ENCODE results near the gene IL17D.

IL17D gene

GRCh38 chr13:20686863-20687579 is 16.5 kb upstream of the IL17D start:
- no peak for DNase-seq (ENCODE audit: insufficient read length, low spot score)
- FAIRE-seq: no peak

- DNase-seq (ENCODE audit: insufficient read length, low spot score) (no peak), FAIRE-seq (no peak)
These were observed 14.2 kb upstream of the IL17D start for GRCh38 chr13:20689291-20689690.

GRCh38 chr13:20691616-20692015 is 11.9 kb upstream of the IL17D start:
- DNase-seq (ENCODE audit: insufficient read length, low spot score) (no peak), FAIRE-seq (no peak)

- DNase-seq (ENCODE audit: insufficient read length, low spot score): no peak
- no peak for FAIRE-seq
These were observed 7.4 kb upstream of the IL17D start for GRCh38 chr13:20696073-20696472.

- no peak for FAIRE-seq
- no peak for DNase-seq (ENCODE audit: insufficient read length, low spot score)
These were observed 3.8 kb upstream of the IL17D start for GRCh38 chr13:20699715-20700114.

GRCh38 chr13:20700288-20700687 is 3.2 kb upstream of the IL17D start:
- FAIRE-seq (no peak), DNase-seq (ENCODE audit: insufficient read length, low spot score) (no peak)

GRCh38 chr13:20701461-20701860 is 2.0 kb upstream of the IL17D start:
- DNase-seq (ENCODE audit: insufficient read length, low spot score) (no peak), FAIRE-seq (no peak)

GRCh38 chr13:20702530-20702914 is 977 bp upstream of the IL17D start:
- FAIRE-seq: no peak
- no peak for DNase-seq (ENCODE audit: insufficient read length, low spot score)

- FAIRE-seq: no peak
These were observed 420 bp downstream of the IL17D start for GRCh38 chr13:20703780-20704458.

GRCh38 chr13:20704459-20705069 is 1.1 kb downstream of the IL17D start:
- FAIRE-seq (no peak), DNase-seq (ENCODE audit: insufficient read length, low spot score) (no peak)

More at GRCh38 chr13:20703780-20704458, 420 bp downstream of the IL17D start:
- peak; percentile 70 for DNase-seq (ENCODE audit: insufficient read length, low spot score)

- FAIRE-seq (no peak), DNase-seq (ENCODE audit: insufficient read length, low spot score) (no peak)
These were observed 3.2 kb downstream of the IL17D start for GRCh38 chr13:20706661-20707060.

- DNase-seq (ENCODE audit: insufficient read length, low spot score) (no peak), FAIRE-seq (no peak)
These were observed 4.7 kb downstream of the IL17D start for GRCh38 chr13:20708216-20708615.

GRCh38 chr13:20709369-20709768 is 5.9 kb downstream of the IL17D start:
- FAIRE-seq (no peak), DNase-seq (ENCODE audit: insufficient read length, low spot score) (no peak)

- FAIRE-seq: no peak
- DNase-seq (ENCODE audit: insufficient read length, low spot score): no peak
These were observed 6.3 kb downstream of the IL17D start for GRCh38 chr13:20709782-20710181.

GRCh38 chr13:20711301-20712044 is 8.0 kb downstream of the IL17D start:
- DNase-seq (ENCODE audit: insufficient read length, low spot score) (no peak), FAIRE-seq (no peak)

GRCh38 chr13:20713014-20713376 is 9.5 kb downstream of the IL17D start:
- FAIRE-seq (no peak), DNase-seq (ENCODE audit: insufficient read length, low spot score) (no peak)

GRCh38 chr13:20713751-20714150 is 10.3 kb downstream of the IL17D start:
- FAIRE-seq: no peak
- DNase-seq (ENCODE audit: insufficient read length, low spot score): no peak

GRCh38 chr13:20714161-20714560 is 10.7 kb downstream of the IL17D start:
- no peak for FAIRE-seq
- no peak for DNase-seq (ENCODE audit: insufficient read length, low spot score)

- FAIRE-seq (no peak), DNase-seq (ENCODE audit: insufficient read length, low spot score) (no peak)
These were observed 11.2 kb downstream of the IL17D start for GRCh38 chr13:20714563-20715329.

GRCh38 chr13:20715330-20715712 is 11.8 kb downstream of the IL17D start:
- FAIRE-seq: no peak

GRCh38 chr13:20716951-20717350 is 13.5 kb downstream of the IL17D start:
- FAIRE-seq: no peak
- DNase-seq (ENCODE audit: insufficient read length, low spot score): no peak

More at GRCh38 chr13:20715330-20715712, 11.8 kb downstream of the IL17D start:
- DNase-seq (ENCODE audit: insufficient read length, low spot score): no peak

Data from HTR-8/SVneo (cell line).